PFSK-1 (cell line): Measurements from ENCODE around the gene CALML6.

ENCODE experiments used
- FOXP2 ChIP-seq: optimal IDR thresholded peaks from 2 replicates; pipeline ENCODE3; 2011; ENCODE audit warnings: borderline replicate concordance, control low read depth, inconsistent platforms; ENCODE audit not compliant: insufficient read depth; ENCODE audit errors: extremely low read length, extremely low read depth
- POLR2AphosphoS5 ChIP-seq: IDR thresholded peaks from 2 replicates; pipeline ENCODE4 v1.6.1; 2012; ENCODE audit warnings: low read depth, mild to moderate bottlenecking, control low read depth, low read length, moderate library complexity
- REST ChIP-seq, 2 experiments: IDR thresholded peaks; 2 replicates each; pipeline versions ENCODE4 v1.6.1 to v1.8.0; 2011 to 2012; ENCODE audit warnings: low read depth in 2 of 2, low read length in 2 of 2, control low read depth in 1 of 2, inconsistent platforms in 1 of 2, mild to moderate bottlenecking in 1 of 2, moderate library complexity in 1 of 2; ENCODE audit not compliant: insufficient read depth in 1 of 2
- SIN3A ChIP-seq: IDR thresholded peaks from 2 replicates; pipeline ENCODE4 v1.6.1; 2012; ENCODE audit warnings: mild to moderate bottlenecking, low read length, moderate library complexity, borderline replicate concordance; ENCODE audit not compliant: insufficient read depth
- TAF1 ChIP-seq: IDR thresholded peaks from 2 replicates; pipeline ENCODE4 v1.6.1; 2012; ENCODE audit warnings: low read length, control low read depth, borderline replicate concordance; ENCODE audit not compliant: insufficient read depth

CALML6 gene

GRCh38 chr1:1939296-1940122, 24.4 kb downstream of the CALML6 start:
- TF ChIP-seq REST (IDR thresholded peaks at IDR 0.05; ENCODE audit: insufficient read depth in 1 of 2, low read depth in 2 of 2, low read length in 2 of 2), result no peak
- TF ChIP-seq TAF1, result no peak
- no peak for TF ChIP-seq FOXP2
- no peak for TF ChIP-seq POLR2AphosphoS5
- no peak for TF ChIP-seq SIN3A

GRCh38 chr1:1940123-1940425, 25.0 kb downstream of the CALML6 start:
- no peak for TF ChIP-seq FOXP2
- no peak for TF ChIP-seq TAF1
- TF ChIP-seq POLR2AphosphoS5, result no peak
- no peak for TF ChIP-seq SIN3A
- no peak for TF ChIP-seq REST (IDR thresholded peaks at IDR 0.05; ENCODE audit: insufficient read depth in 1 of 2, low read depth in 2 of 2, low read length in 2 of 2)

GRCh38 chr1:1941211-1941841, 26.3 kb downstream of the CALML6 start:
- TF ChIP-seq SIN3A, result no peak
- no peak for TF ChIP-seq REST (IDR thresholded peaks at IDR 0.05; ENCODE audit: insufficient read depth in 1 of 2, low read depth in 2 of 2, low read length in 2 of 2)
- no peak for TF ChIP-seq POLR2AphosphoS5
- TF ChIP-seq TAF1, result no peak
- TF ChIP-seq FOXP2, result no peak

- TF ChIP-seq SIN3A (no peak), FOXP2 (no peak), POLR2AphosphoS5 (no peak), REST (IDR thresholded peaks at IDR 0.05; ENCODE audit: insufficient read depth in 1 of 2, low read depth in 2 of 2, low read length in 2 of 2) (no peak), TAF1 (no peak)
Observed at GRCh38 chr1:1941868-1942752, 27.1 kb downstream of the CALML6 start.
